Loucy (cell line): ENCODE results near the gene RBM23.

Source experiments
- H2AFZ ChIP-seq: fragments of 200-600 bp; sonication (generic); 2 replicates; pipeline ENCODE4 v1.6.0; 2016; ENCODE audit warnings: antibody characterized with exemption, mild to moderate bottlenecking, low read length, moderate library complexity
- H3F3A ChIP-seq: fragments of 200-600 bp; 2 replicates; pipeline ENCODE4 v1.6.0; 2016; ENCODE audit warnings: antibody characterized with exemption, low read depth, mild to moderate bottlenecking
- H3K27me3 ChIP-seq: fragments of 200-600 bp; sonication (generic); 2 replicates; pipeline ENCODE4 v1.6.1; 2014; ENCODE audit warnings: low read length, mild to moderate bottlenecking; ENCODE audit not compliant: insufficient read depth, poor library complexity, severe bottlenecking
- H3K36me3 ChIP-seq: fragments of 200-600 bp; sonication (generic); 2 replicates; pipeline ENCODE4 v1.6.1; 2016; ENCODE audit warnings: low read length; ENCODE audit not compliant: insufficient read depth
- H3K4me1 ChIP-seq: fragments of 200-600 bp; sonication (generic); 2 replicates; pipeline ENCODE4 v1.5.1; 2014; ENCODE audit warnings: low read length, mild to moderate bottlenecking; ENCODE audit not compliant: insufficient read depth, poor library complexity, severe bottlenecking
- H3K4me2 ChIP-seq: fragments of 200-600 bp; sonication (generic); 2 replicates; pipeline ENCODE4 v1.6.0; 2014; ENCODE audit warnings: antibody characterized with exemption, low read length, low read depth, mild to moderate bottlenecking; ENCODE audit not compliant: poor library complexity, severe bottlenecking
- H3K4me3 ChIP-seq: fragments of 200-600 bp; sonication (generic); 2 replicates; pipeline ENCODE4 v1.5.1; 2014; ENCODE audit warnings: low read length, mild to moderate bottlenecking, mixed read lengths; ENCODE audit not compliant: poor library complexity, severe bottlenecking
- H3K79me2 ChIP-seq: fragments of 200-600 bp; sonication (generic); 2 replicates; pipeline ENCODE4 v1.6.1; 2014; ENCODE audit warnings: low read length; ENCODE audit not compliant: insufficient read depth
- H3K9ac ChIP-seq: fragments of 200-600 bp; sonication (generic); 2 replicates; pipeline ENCODE4 v1.6.0; 2014; ENCODE audit warnings: mild to moderate bottlenecking, low read depth, low read length, moderate library complexity; ENCODE audit not compliant: poor library complexity, severe bottlenecking
- H3K9me2 ChIP-seq: fragments of 200-600 bp; sonication (generic); replicated peaks from 2 replicates; pipeline ENCODE4 v1.6.1; 2016; ENCODE audit warnings: low read depth, low read length, mixed read lengths
- H3K9me3 ChIP-seq: fragments of 200-600 bp; sonication (generic); 2 replicates; pipeline ENCODE4 v1.6.1; 2014; ENCODE audit warnings: mild to moderate bottlenecking, antibody characterized with exemption, low read length, low read depth; ENCODE audit not compliant: insufficient read depth
- H4K20me1 ChIP-seq: fragments of 200-600 bp; sonication (generic); 2 replicates; pipeline ENCODE4 v1.6.0; 2014; ENCODE audit warnings: antibody characterized with exemption, low read length, mild to moderate bottlenecking; ENCODE audit not compliant: insufficient read depth, poor library complexity, severe bottlenecking
- CTCF ChIP-seq: fragments of 200-600 bp; sonication (generic); conservative IDR thresholded peaks from 2 replicates; pipeline ENCODE4 v1.5.1; 2014; ENCODE audit warnings: mild to moderate bottlenecking, antibody characterized with exemption, low read length
- EZH2phosphoT487 ChIP-seq: fragments of 200-600 bp; IDR thresholded peaks from 2 replicates; pipeline ENCODE4 v1.6.1; 2018; ENCODE audit warnings: antibody characterized with exemption, mild to moderate bottlenecking, moderate library complexity, borderline replicate concordance

The RBM23 gene

GRCh38 chr14:22845103-22845394 is 73.9 kb downstream of the RBM23 start:
- Histone ChIP-seq H3K4me1 (peaks cover 6% of the 10 kb centered on the region), H4K20me1 (no peaks in the 10 kb centered on the region), H3K4me3 (no peak overlapping the region), H2AFZ (no peak overlapping the region), H3K36me3 (no peaks in the 10 kb centered on the region), H3K27me3 (peaks cover 4% of the 10 kb centered on the region), H3K9me3 (no peaks in the 10 kb centered on the region), H3F3A (no peaks in the 10 kb centered on the region), H3K9ac (no peak overlapping the region), H3K9me2 (no peaks in the 10 kb centered on the region), H3K79me2 (no peaks in the 10 kb centered on the region), H3K4me2 (no peak overlapping the region)
- no peak for TF ChIP-seq CTCF
- TF ChIP-seq EZH2phosphoT487 = no peak

- Histone ChIP-seq H3K36me3 (no peaks in the 10 kb centered on the region), H3K9me3 (no peaks in the 10 kb centered on the region), H2AFZ (no peak overlapping the region)
Observed at GRCh38 chr14:22844221-22845102, 74.5 kb downstream of the RBM23 start.

More at GRCh38 chr14:22844221-22845102, 74.5 kb downstream of the RBM23 start:
- Histone ChIP-seq H3K4me1 (peaks cover 6% of the 10 kb centered on the region), H3K9ac (no peak overlapping the region), H3K79me2 (no peaks in the 10 kb centered on the region), H3K4me3 (no peak overlapping the region), H3K27me3 (peaks cover 4% of the 10 kb centered on the region), H4K20me1 (no peaks in the 10 kb centered on the region), H3F3A (no peaks in the 10 kb centered on the region), H3K4me2 (no peak overlapping the region), H3K9me2 (no peaks in the 10 kb centered on the region)
- TF ChIP-seq EZH2phosphoT487 = no peak
- TF ChIP-seq CTCF = no peak
